ENCODE measurements around the gene PPM1B. TPM values are rescaled to one million over a fixed set of nuclear protein-coding genes. Genes with fewer than 3 reads are reported as not detected.

The PPM1B gene
- total and polyA plus RNA-seq, 9 of the 15 experiments (the other 6 are each of a cell fraction or from before 2014, with no cell fraction given): 8.9 to 44.0 (median 28.6) TPM

GRCh38 chr2:44167311-44167907 lies 1.3 kb upstream of the PPM1B start (continued):
- TF ChIP-seq ZNF766 (CRISPR knock-in tag; conservative IDR thresholded peaks at IDR 0.05) (peak; percentile 62; the same call in 1 of the 2 replicates), MBD1 (CRISPR knock-in tag; IDR thresholded peaks at IDR 0.05) (peak; percentile 59; the same call in 1 of the 2 replicates), JUND (IDR thresholded peaks at IDR 0.05; ENCODE audit: borderline replicate concordance, low read depth, low read length) (peak; percentile 84), JUND (tag; IDR thresholded peaks at IDR 0.05; ENCODE audit: borderline replicate concordance, low read depth, low read length) (peak; percentile 83; the same call in 2 of the 3 replicates), NR2C1 (IDR thresholded peaks at IDR 0.05) (peak; percentile 96), NR2C1 (tag; IDR thresholded peaks at IDR 0.05) (peak; percentile 95), CEBPG (CRISPR knock-in tag; IDR thresholded peaks at IDR 0.05) (no peak), CEBPG (tag; conservative IDR thresholded peaks at IDR 0.05 in 1 of 2, IDR thresholded peaks at IDR 0.05 in 1 of 2) (0 out of 4 replicates have a peak, but pooled peaks of 1 of the 2 experiments have one; percentile 12), EWSR1 (IDR thresholded peaks at IDR 0.05; ENCODE audit: borderline replicate concordance, low read depth, partially characterized antibody) (no peak), ZNF23 (CRISPR knock-in tag; IDR thresholded peaks at IDR 0.05) (no peak), MEF2D (tag; conservative IDR thresholded peaks at IDR 0.05; ENCODE audit: low read depth) (0 out of 2 replicates have a peak, but pooled peaks have one; percentile 17), SMAD3 (CRISPR knock-in tag; conservative IDR thresholded peaks at IDR 0.05) (no peak), WHSC1 (IDR thresholded peaks at IDR 0.05; ENCODE audit: low read length) (no peak), PHB2 (IDR thresholded peaks at IDR 0.05; ENCODE audit: low read depth) (no peak), BRD4 (IDR thresholded peaks at IDR 0.05) (peak; percentile 44; the same call in 1 of the 2 replicates), NFYB (IDR thresholded peaks at IDR 0.05; ENCODE audit: extremely low read depth, insufficient read length) (peak; percentile 2), ZBTB7A (IDR thresholded peaks at IDR 0.05; ENCODE audit: borderline replicate concordance, control insufficient read depth, low read depth, low read length) (no peak), PRDM10 (IDR thresholded peaks at IDR 0.05; ENCODE audit: partially characterized antibody) (peak; percentile 77), HMGN3 (IDR thresholded peaks at IDR 0.05; ENCODE audit: borderline replicate concordance, extremely low read depth, insufficient read length, low read depth, low read length) (peak; percentile 28), PHF20 (IDR thresholded peaks at IDR 0.05; ENCODE audit: partially characterized antibody) (peak; percentile 72)

All from K562 (cell line).